ENCODE results near the gene CEND1.

- TF ChIP-seq POLR2A (IDR thresholded peaks at IDR 0.05): no peak
- no peak for TF ChIP-seq CTCF (IDR thresholded peaks at IDR 0.05)
Observed at GRCh38 chr11:774873-775592, 14.9 kb downstream of the CEND1 start.

Data from thyroid gland (tissue), 4 donors.